GM18861 (cell line): ENCODE data around the gene FAM131C.
"Not testable (repeated sequence)": the region's sequence is repeated elsewhere in the genome, so short reads cannot be mapped to it uniquely, and the experiment has no call there.

ENCODE experiments used
- ATAC-seq: cut with Tn5 transposase; IDR thresholded peaks from one replicate; pipeline ENCODE4 v1.9.1; 2021; ENCODE audit not compliant: unreplicated experiment

Gene FAM131C

GRCh38 chr1:16061989-16062686 lies 11.3 kb downstream of the FAM131C start:
- ATAC-seq, result not testable (repeated sequence)

- no peak for ATAC-seq
Observed at GRCh38 chr1:16061266-16061665, 12.2 kb downstream of the FAM131C start.

- ATAC-seq, result not testable (repeated sequence)
Observed at GRCh38 chr1:16058394-16059120, 14.9 kb downstream of the FAM131C start.

- not testable (repeated sequence) for ATAC-seq
Observed at GRCh38 chr1:16057314-16057915, 16.0 kb downstream of the FAM131C start.

GRCh38 chr1:16056521-16056912 lies 16.9 kb downstream of the FAM131C start:
- not testable (repeated sequence) for ATAC-seq

- no peak for ATAC-seq
Observed at GRCh38 chr1:16055613-16056520, 17.6 kb downstream of the FAM131C start.

- ATAC-seq, result no peak
Observed at GRCh38 chr1:16054598-16055540, 18.6 kb downstream of the FAM131C start.

- ATAC-seq, result no peak
Observed at GRCh38 chr1:16053781-16054502, 19.5 kb downstream of the FAM131C start.

- ATAC-seq, result not testable (repeated sequence)
Observed at GRCh38 chr1:16051949-16052348, 21.5 kb downstream of the FAM131C start.

GRCh38 chr1:16051039-16051438 lies 22.4 kb downstream of the FAM131C start:
- no peak for ATAC-seq

- no peak for ATAC-seq
Observed at GRCh38 chr1:16050328-16050727, 23.1 kb downstream of the FAM131C start.

- ATAC-seq, result no peak
Observed at GRCh38 chr1:16048573-16049189, 24.8 kb downstream of the FAM131C start.

GRCh38 chr1:16047791-16048475 lies 25.5 kb downstream of the FAM131C start:
- no peak for ATAC-seq

- no peak for ATAC-seq
Observed at GRCh38 chr1:16046842-16047241, 26.6 kb downstream of the FAM131C start.

- ATAC-seq, result no peak
Observed at GRCh38 chr1:16043950-16044349, 29.5 kb downstream of the FAM131C start.

- ATAC-seq, result no peak
Observed at GRCh38 chr1:16043521-16043920, 29.9 kb downstream of the FAM131C start, which contains the start of gene CLCNKB. Gene CLCNKB (plus strand): TSS chr1:16043782. CDS start chr1:16044493, 711 bp downstream.

GRCh38 chr1:16042654-16043053 lies 30.8 kb downstream of the FAM131C start:
- not testable (repeated sequence) for ATAC-seq

- no peak for ATAC-seq
Observed at GRCh38 chr1:16042096-16042495, 31.4 kb downstream of the FAM131C start.
